ENCODE measurements around the gene TGM3.

GRCh38 chr20:2289475-2289874 is 6.3 kb upstream of the TGM3 start:
- TF ChIP-seq CTCF (optimal IDR thresholded peaks at IDR 0.05 in 1 of 3, IDR thresholded peaks at IDR 0.05 in 1 of 3, conservative IDR thresholded peaks at IDR 0.05 in 1 of 3; ENCODE audit: extremely low read depth in 1 of 3, insufficient read depth in 2 of 3, low read length in 3 of 3), result no peak
- TF ChIP-seq EZH2 (IDR thresholded peaks at IDR 0.05; ENCODE audit: low read length), result no peak
